GM19025 (cell line): ENCODE results near the gene APOC4.

Experiments used
- ATAC-seq: cut with Tn5 transposase; IDR thresholded peaks from one replicate; pipeline ENCODE4 v1.9.1; 2021; ENCODE audit warnings: mild to moderate bottlenecking, low read depth, moderate library complexity; ENCODE audit not compliant: unreplicated experiment

APOC4 gene

GRCh38 chr19:44992336-44993163 lies 50.5 kb downstream of the APOC4 start:
- ATAC-seq = no peak

GRCh38 chr19:44993526-44993925 lies 51.5 kb downstream of the APOC4 start:
- ATAC-seq = no peak

GRCh38 chr19:44993926-44994537 lies 52.0 kb downstream of the APOC4 start:
- no peak for ATAC-seq
